Left ventricle myocardium inferior (tissue), 1 donor: Measurements from ENCODE around the gene ADGRL1. TPM values are rescaled to one million over a fixed set of nuclear protein-coding genes. Genes with fewer than 3 reads are reported as not detected.
"Not testable (repeated sequence)": the region's sequence is repeated elsewhere in the genome, so short reads cannot be mapped to it uniquely, and the experiment has no call there.

ENCODE experiments used
- DNase-seq: peaks from one replicate; pipeline ENCODE4 v3.0.0-alpha.2; 2020
- H3K27ac ChIP-seq: fragments of 200-600 bp; replicated peaks from 2 replicates; pipeline ENCODE4 v1.8.0; 2021
- H3K27me3 ChIP-seq: fragments of 200-600 bp; 2 replicates; pipeline ENCODE4 v1.8.0; 2021; ENCODE audit warnings: low read depth
- H3K36me3 ChIP-seq: fragments of 200-600 bp; 2 replicates; pipeline ENCODE4 v1.8.0; 2021
- H3K4me1 ChIP-seq: fragments of 200-600 bp; 2 replicates; pipeline ENCODE4 v1.8.0; 2021
- H3K4me3 ChIP-seq: fragments of 200-600 bp; 2 replicates; pipeline ENCODE4 v1.8.0; 2021; ENCODE audit warnings: mild to moderate bottlenecking, moderate library complexity
- H3K9me3 ChIP-seq: fragments of 200-600 bp; replicated peaks from 2 replicates; pipeline ENCODE4 v1.8.0; 2021
- CTCF ChIP-seq: fragments of 200-600 bp; IDR thresholded peaks from 2 replicates; pipeline ENCODE4 v1.8.0; 2021; ENCODE audit warnings: antibody characterized with exemption, mild to moderate bottlenecking, borderline replicate concordance
- intact Hi-C: fragments of 100-400 bp; cut with micrococcal nuclease; formaldehyde crosslinking; loops from one replicate; pipeline ENCODE4 v1.11.0; 2022
- total RNA-seq: library from RNA; stranded (reverse); fragmentation: NEBNext Ultra II Directional; extraction: Animal tissue kit (Norgen Biotek cat#: 25700); gene quantifications from one replicate; pipeline ENCODE4 v1.2.1, GENCODE V29; 2021
- donor health status: DM: no; HTN: yes; CAD: no; lungs with severe emphysema.

Gene ADGRL1
- total RNA-seq, 1 donor from 2014 or later = 16.1 TPM

GRCh38 chr19:14206737-14207726 is 1.1 kb upstream of the ADGRL1 start:
- peak overlapping the region; percentile 72 for H3K4me3 ChIP-seq
- intact Hi-C loops, H3K36me3 ChIP-seq, H3K9me3 ChIP-seq: not testable (repeated sequence)
- H3K27ac ChIP-seq = peak overlapping the region; percentile 80
- H3K4me1 ChIP-seq = peaks cover 28% of the 10 kb centered on the region
- peaks cover 29% of the 10 kb centered on the region for H3K27me3 ChIP-seq
- peak; percentile 93 for DNase-seq

GRCh38 chr19:14206308-14206707 is 339 bp upstream of the ADGRL1 start:
- H3K36me3 ChIP-seq, H3K9me3 ChIP-seq, H3K27ac ChIP-seq, DNase-seq, intact Hi-C loops: not testable (repeated sequence)
- Histone ChIP-seq H3K27me3 (peaks cover 21% of the 10 kb centered on the region), H3K4me1 (peaks cover 28% of the 10 kb centered on the region), H3K4me3 (peak overlapping the region; percentile 72)

- H3K27me3 ChIP-seq, H3K9me3 ChIP-seq, intact Hi-C loops, H3K27ac ChIP-seq, DNase-seq, H3K36me3 ChIP-seq: not testable (repeated sequence)
- H3K4me3 ChIP-seq = peak overlapping the region; percentile 72
- peaks cover 28% of the 10 kb centered on the region for H3K4me1 ChIP-seq
Observed at GRCh38 chr19:14204676-14205451, 1.1 kb downstream of the ADGRL1 start.

- H3K27ac ChIP-seq, H3K9me3 ChIP-seq, H3K27me3 ChIP-seq, H3K36me3 ChIP-seq, intact Hi-C loops, DNase-seq: not testable (repeated sequence)
- peaks cover 24% of the 10 kb centered on the region for H3K4me1 ChIP-seq
- peak overlapping the region; percentile 72 for H3K4me3 ChIP-seq
Observed at GRCh38 chr19:14204219-14204618, 1.8 kb downstream of the ADGRL1 start.

- H3K27me3 ChIP-seq, H3K27ac ChIP-seq, DNase-seq, H3K9me3 ChIP-seq, intact Hi-C loops, H3K36me3 ChIP-seq, H3K4me3 ChIP-seq: not testable (repeated sequence)
- H3K4me1 ChIP-seq = peaks cover 24% of the 10 kb centered on the region
Observed at GRCh38 chr19:14203788-14204187, 2.2 kb downstream of the ADGRL1 start.

GRCh38 chr19:14203177-14203576 is 2.8 kb downstream of the ADGRL1 start:
- intact Hi-C loops = no loop called here
- Histone ChIP-seq H3K27ac (no peak overlapping the region), H3K4me3 (no peak overlapping the region), H3K36me3 (no peaks in the 10 kb centered on the region), H3K27me3 (no peaks in the 10 kb centered on the region), H3K9me3 (no peaks in the 10 kb centered on the region), H3K4me1 (peaks cover 24% of the 10 kb centered on the region)
- no peak for TF ChIP-seq CTCF
- no peak for DNase-seq

- H3K4me3 ChIP-seq, H3K9me3 ChIP-seq, H3K27me3 ChIP-seq, DNase-seq, intact Hi-C loops, H3K36me3 ChIP-seq, H3K27ac ChIP-seq: not testable (repeated sequence)
- peaks cover 18% of the 10 kb centered on the region for H3K4me1 ChIP-seq
Observed at GRCh38 chr19:14201481-14201880, 4.5 kb downstream of the ADGRL1 start.

GRCh38 chr19:14200147-14200841 is 5.7 kb downstream of the ADGRL1 start:
- H3K27ac ChIP-seq, H3K27me3 ChIP-seq, intact Hi-C loops, DNase-seq, H3K4me3 ChIP-seq, H3K9me3 ChIP-seq, H3K36me3 ChIP-seq: not testable (repeated sequence)
- peak; percentile 63 for TF ChIP-seq CTCF
- peaks cover 12% of the 10 kb centered on the region for H3K4me1 ChIP-seq
